ENCODE measurements around the gene BCL3. TPM values are rescaled to one million over a fixed set of nuclear protein-coding genes. Genes with fewer than 3 reads are reported as not detected.

Gene BCL3
- total and polyA plus RNA-seq, 10 of the 15 experiments (the other 5 are each of a cell fraction or from before 2014, with no cell fraction given) = 0.55 to 22.7 (median 3.6) TPM

DNA sequence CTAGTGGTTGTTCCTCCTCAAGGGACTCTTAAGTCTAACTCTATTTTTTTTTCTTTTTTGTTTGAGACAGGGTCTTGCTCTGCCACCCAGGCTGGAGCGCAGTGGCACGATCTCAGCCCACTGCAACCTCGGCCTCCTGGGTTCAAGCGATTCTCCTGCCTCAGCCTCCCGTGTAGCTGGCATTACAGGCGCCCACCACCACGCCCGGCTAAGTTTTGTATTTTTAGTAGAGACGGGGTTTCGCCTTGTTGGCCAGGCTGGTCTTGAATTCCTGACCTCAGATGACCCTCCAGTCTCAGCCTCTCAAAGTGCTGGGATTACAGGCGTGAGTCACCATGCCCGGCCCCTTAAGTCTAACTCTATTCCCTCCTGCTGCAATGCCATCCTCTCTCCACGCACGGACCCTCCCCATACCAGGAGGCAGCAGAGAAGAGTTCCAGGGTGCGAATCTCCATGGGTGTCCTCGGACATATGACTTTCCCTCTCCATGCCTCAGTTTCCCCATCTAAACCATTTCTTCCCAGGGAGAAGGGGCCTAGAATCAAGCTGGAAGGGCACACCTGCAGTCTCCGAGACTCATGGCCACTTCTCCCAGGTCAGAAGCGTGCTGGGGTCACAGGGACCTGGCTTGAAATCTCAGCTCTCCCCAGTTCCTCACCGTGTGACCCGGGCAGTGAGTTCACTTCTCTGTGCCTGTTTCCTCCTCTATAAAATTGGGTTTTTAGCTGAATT, 6.0 kb upstream of the BCL3 start:
- intact Hi-C loops (cut with micrococcal nuclease; ENCODE audit: unreplicated experiment) = no loop called here
- H3K27ac ChIP-seq (ENCODE audit: control insufficient read depth, insufficient read depth) = no peak overlapping the region
- POLR2A ChIA-PET = interaction anchor here (1.1 kb wide), 1 partner anchor 12 kb away, joined by 3 read pairs; no protein-coding TSS in a partner anchor
- WGBS (ENCODE audit: insufficient coverage, insufficient replicate concordance, low lambda C conversion rate, missing lambda C conversion rate) = 73% methylated on average over 20 of the region's 20 CpGs
- H3K36me3 ChIP-seq (ENCODE audit: control insufficient read depth in 2 of 2, insufficient read depth in 2 of 2, low read length in 1 of 2) = no peaks in the 10 kb centered on the region
- RAD21 ChIA-PET (ENCODE audit: unreplicated experiment) = interaction anchor here (4.2 kb wide), 1 partner anchor 18 kb away, joined by 16 read pairs; no protein-coding TSS in a partner anchor
- no peaks in the 10 kb centered on the region for H3K9me3 ChIP-seq (replicated peaks; ENCODE audit: control insufficient read depth, insufficient read depth, low read length)
- no peak overlapping the region for H3K4me3 ChIP-seq
- H2AFZ ChIP-seq (ENCODE audit: control insufficient read depth, low read depth, low read length) = no peak overlapping the region
- no peaks in the 10 kb centered on the region for H3K27me3 ChIP-seq (replicated peaks in 1 of 2; ENCODE audit: control insufficient read depth in 2 of 2, insufficient read depth in 2 of 2, low read length in 1 of 2)
- CTCF ChIA-PET = interaction anchor here (1.3 to 2.3 kb wide), 3 partner anchors 10 to 29 kb away, joined by 3 to 10 read pairs (median 4); no protein-coding TSS in a partner anchor
- no peak overlapping the region for H3K4me2 ChIP-seq (ENCODE audit: control insufficient read depth, insufficient read depth)
- SMC1A ChIA-PET (ENCODE audit: uncharacterized antibody, unreplicated experiment) = interaction anchor here (1.0 to 3.5 kb wide), 5 partner anchors 10 to 18 kb away, joined by 3 to 14 read pairs (median 3); no protein-coding TSS in a partner anchor
- DNase-seq (ENCODE audit: low read depth, low spot score) (no peak), ATAC-seq (no peak), FAIRE-seq (no peak)
- H3K9ac ChIP-seq (ENCODE audit: control insufficient read depth, insufficient read depth, low read length) = no peak overlapping the region
- peaks cover 30% of the 10 kb centered on the region for H3K4me1 ChIP-seq (ENCODE audit: control insufficient read depth, insufficient read depth, low read length)
- BruUV-seq (replicated peaks) = no TSS peak
- no peaks in the 10 kb centered on the region for H3K79me2 ChIP-seq (ENCODE audit: control insufficient read depth, insufficient read depth, low read length)
- in situ Hi-C loops (cut with MboI) = no loop called here
- TF ChIP-seq TBL1XR1 (IDR thresholded peaks at IDR 0.05; ENCODE audit: low read depth, low read length) (no peak), JUNB (IDR thresholded peaks at IDR 0.05) (no peak), RB1 (IDR thresholded peaks at IDR 0.05; ENCODE audit: borderline replicate concordance) (no peak), ETV6 (conservative IDR thresholded peaks at IDR 0.05 in 1 of 2, IDR thresholded peaks at IDR 0.05 in 1 of 2; ENCODE audit: borderline replicate concordance in 1 of 2, low read depth in 1 of 2) (no peak)
- TF ChIP-seq, protein P1, sequence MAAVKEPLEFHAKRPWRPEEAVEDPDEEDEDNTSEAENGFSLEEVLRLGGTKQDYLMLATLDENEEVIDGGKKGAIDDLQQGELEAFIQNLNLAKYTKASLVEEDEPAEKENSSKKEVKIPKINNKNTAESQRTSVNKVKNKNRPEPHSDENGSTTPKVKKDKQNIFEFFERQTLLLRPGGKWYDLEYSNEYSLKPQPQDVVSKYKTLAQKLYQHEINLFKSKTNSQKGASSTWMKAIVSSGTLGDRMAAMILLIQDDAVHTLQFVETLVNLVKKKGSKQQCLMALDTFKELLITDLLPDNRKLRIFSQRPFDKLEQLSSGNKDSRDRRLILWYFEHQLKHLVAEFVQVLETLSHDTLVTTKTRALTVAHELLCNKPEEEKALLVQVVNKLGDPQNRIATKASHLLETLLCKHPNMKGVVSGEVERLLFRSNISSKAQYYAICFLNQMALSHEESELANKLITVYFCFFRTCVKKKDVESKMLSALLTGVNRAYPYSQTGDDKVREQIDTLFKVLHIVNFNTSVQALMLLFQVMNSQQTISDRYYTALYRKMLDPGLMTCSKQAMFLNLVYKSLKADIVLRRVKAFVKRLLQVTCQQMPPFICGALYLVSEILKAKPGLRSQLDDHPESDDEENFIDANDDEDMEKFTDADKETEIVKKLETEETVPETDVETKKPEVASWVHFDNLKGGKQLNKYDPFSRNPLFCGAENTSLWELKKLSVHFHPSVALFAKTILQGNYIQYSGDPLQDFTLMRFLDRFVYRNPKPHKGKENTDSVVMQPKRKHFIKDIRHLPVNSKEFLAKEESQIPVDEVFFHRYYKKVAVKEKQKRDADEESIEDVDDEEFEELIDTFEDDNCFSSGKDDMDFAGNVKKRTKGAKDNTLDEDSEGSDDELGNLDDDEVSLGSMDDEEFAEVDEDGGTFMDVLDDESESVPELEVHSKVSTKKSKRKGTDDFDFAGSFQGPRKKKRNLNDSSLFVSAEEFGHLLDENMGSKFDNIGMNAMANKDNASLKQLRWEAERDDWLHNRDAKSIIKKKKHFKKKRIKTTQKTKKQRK (IDR thresholded peaks at IDR 0.05; ENCODE audit: low read depth, low read length) = no peak
- no peaks in the 10 kb centered on the region for H4K20me1 ChIP-seq (ENCODE audit: control insufficient read depth, insufficient read depth)
